GM19238 (cell line): ENCODE measurements around the gene TMCO4.
"Not testable (repeated sequence)": the region's sequence is repeated elsewhere in the genome, so short reads cannot be mapped to it uniquely, and the experiment has no call there.

ENCODE experiments used
- DNase-seq: peaks from one replicate; pipeline ENCODE4 v3.0.0; 2011; ENCODE audit warnings: low spot score; ENCODE audit not compliant: insufficient read length

TMCO4 gene

DNA sequence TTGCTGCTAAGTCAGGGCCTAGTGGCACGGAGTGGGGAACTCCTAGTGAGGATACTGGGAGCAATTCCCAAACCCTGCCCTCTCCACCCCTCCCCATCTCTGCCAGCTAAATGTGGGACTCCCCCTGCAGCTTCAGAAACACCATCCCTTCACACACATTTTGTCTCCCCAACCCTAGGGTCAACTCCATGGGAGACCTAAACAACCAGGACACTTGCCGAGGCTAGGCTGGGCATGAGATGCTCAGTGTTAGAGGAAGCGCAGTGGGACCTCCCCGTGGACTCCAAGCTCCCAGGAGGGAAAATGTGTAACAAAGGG is 13.9 kb upstream of the TMCO4 start:
- DNase-seq: no peak

DNA sequence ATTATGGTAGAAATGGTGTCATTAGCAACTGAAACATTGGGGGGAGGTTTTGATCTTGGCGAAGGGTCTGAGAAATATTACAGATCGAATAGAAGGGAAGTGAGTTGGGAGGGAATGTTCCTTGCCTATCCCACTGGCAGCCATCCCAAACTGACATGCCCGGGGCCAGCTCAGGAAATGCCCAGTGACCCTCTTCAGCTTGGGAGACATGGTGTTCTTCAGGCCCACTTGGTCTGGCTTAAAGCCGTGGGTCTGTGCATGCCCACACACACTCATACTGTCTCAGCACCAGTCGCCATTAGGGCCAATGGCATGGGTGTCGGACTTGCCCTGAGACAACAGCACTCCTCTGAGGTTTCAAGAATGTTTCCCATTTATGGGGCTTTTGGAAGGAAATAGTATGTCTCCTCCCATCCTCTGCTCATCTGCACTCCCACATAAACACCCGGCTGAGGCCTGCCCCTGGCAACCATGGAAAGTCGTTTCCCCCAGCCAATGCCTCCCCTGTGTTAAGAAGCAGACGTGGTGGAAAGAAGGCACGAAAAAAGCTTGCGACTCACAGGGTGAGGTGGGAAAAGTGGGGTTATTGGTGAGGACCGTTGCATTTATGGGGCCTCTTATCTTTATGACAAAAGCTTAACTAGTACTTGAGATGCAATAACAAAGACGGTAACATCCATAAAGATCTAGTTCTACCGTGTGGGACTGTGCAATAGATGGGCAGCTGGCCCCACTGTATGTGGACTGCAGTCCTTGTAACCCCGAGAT is 13.3 kb upstream of the TMCO4 start:
- no peak for DNase-seq

DNA sequence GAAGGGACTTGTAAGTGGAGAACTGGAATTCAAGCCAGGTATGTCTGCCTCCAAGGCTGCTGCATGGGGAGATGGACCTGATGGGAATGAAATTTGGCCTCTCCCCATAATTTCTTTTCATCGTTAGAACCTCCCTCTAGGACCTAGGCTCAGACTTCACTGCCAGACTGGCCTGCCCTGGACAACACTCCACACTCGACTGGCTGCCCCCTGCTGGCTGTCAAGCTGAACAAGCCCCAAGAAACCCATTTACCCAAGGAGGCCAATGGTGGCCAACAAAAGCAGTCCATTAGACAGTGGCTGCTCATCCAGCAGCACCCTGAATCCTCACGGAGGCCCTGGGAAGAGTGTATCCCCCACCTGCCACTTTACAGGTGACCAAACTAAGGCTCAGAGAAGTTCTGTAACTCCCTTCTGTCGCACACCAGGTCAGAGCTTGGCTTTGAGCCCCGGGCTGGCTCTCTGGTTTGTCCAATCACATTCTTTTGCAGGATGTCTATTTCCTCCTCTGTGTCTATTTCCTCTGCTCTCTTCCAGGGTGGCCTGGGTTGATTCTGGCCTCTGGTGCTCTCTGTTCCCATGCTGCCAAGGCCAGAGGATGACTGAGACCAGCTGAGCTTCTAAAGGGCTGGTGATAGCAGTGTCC is 11.6 kb upstream of the TMCO4 start:
- peak; percentile 40 for DNase-seq

GRCh38 chr1:19809044-19809750 is 9.5 kb upstream of the TMCO4 start:
- DNase-seq: no peak

GRCh38 chr1:19808351-19808750 is 8.6 kb upstream of the TMCO4 start:
- DNase-seq: no peak

DNA sequence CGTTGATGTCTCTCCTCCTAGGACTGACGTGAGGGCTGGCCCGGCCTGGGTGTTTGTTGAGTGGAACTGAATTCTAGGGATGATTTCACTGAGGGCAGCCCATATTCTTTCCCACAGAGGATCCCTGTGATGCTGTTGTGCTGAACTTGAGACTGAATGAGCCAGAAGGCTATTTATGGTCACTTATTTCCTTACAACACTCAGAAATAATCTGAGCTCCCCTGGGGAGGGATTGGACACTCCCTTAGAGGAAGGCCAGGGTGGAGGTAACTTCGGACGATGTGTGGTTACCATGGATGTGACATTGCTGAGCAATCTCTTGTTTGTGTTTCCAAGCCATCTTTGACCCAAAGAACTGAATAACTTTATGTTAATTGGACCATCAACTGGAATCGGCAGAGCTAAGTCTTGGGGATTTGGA is 5.1 kb upstream of the TMCO4 start:
- no peak for DNase-seq

- no peak for DNase-seq
Measured at GRCh38 chr1:19802269-19802668, 2.6 kb upstream of the TMCO4 start.

DNA sequence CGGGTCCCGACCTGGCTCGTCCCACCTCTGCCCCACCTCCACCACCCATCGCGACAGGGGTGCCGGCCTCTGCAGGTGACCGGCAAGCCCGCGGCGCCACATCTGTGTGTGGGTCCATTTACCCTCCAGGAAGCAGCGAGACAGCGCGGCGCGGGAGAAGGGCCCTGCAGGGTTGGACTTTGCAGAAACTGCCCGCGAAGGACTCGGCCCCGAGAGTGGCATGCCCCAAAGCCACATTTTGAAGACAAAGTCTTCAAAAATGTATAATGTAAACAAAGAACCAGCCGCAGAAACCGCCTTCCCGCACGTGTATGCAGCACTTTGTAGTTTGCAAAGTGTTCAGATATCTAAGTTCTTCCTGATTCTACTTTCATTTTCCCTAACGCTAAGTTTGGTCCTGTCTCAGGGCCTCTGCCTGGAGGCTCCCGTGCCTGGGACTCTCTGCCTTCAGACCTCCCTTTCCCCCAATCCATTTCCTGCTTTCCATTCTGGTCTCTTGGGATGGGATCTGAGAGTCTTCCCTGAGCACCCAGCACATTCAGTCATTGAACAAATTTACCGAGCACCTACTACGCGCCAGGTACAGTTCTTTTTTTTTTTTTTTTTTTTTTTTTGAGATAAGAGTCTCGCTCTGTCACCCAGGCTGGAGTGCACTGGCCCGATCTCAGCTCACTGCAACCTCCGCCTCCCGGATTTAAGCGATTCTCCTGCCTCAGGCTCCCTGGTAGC is 524 bp upstream of the TMCO4 start:
- DNase-seq: peak; percentile 50

DNA sequence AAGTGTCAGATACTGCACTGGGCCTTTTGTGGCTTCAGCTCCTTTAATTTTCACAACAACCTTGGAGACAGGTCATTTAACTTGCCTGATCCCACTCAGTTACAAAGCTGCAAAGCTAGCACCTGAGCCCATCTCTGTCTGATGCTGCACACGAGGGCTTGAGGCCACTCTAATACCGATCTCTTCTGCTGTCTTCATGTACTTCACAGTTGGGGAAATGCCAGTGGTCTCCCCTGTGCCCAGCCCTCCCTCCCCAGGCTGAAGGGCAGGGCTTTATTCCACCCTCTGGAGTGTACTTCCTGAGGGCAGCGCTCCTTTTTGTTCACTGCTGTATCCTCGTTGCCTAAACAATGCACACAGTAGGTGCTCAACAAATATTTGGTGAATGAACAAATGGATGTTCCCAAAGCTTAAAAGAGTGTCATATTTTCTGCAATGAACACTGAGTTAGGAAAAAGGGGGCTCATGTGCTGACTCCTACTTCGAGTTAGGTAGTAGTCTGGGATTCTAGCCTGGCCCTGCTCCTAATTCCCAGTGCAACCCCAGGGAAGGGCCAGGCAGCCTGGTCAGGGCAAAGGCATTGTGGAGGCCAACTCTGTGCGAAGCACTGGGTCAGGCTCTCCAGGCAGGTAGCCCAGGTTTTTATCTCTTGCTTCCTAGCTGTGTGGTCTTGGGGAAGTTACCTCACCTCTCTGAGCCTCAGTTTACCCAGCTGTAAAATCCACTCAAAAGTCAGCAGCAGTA is 1.1 kb downstream of the TMCO4 start:
- DNase-seq: no peak

DNA sequence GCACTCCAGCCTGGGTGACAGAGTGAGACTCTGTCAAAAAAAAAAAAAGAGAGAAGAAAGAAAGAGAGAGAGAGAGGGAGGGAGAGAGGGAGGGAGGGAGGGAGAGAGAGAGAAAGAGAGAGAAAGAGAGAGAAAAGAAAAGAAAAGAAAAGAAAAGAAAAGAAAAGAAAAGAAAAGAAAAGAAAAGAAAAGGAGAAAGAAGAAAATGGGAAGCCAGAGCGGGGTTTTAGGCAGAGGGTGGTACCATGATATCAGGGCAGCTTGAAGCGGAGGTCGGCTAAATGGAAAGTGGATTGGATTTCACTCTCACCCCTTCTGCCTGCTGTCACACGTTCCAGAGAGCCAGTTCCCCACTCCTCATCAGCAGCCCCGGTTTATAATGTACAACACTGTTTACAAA is 1.9 kb downstream of the TMCO4 start:
- no peak for DNase-seq

- DNase-seq: no peak
Measured at GRCh38 chr1:19794583-19794982, 5.1 kb downstream of the TMCO4 start.

- no peak for DNase-seq
Measured at GRCh38 chr1:19793360-19794046, 6.2 kb downstream of the TMCO4 start.

GRCh38 chr1:19792237-19793002 is 7.3 kb downstream of the TMCO4 start:
- no peak for DNase-seq

GRCh38 chr1:19790061-19790975 is 9.4 kb downstream of the TMCO4 start:
- not testable (repeated sequence) for DNase-seq

- no peak for DNase-seq
Measured at GRCh38 chr1:19786988-19787423, 12.7 kb downstream of the TMCO4 start.

GRCh38 chr1:19785660-19786059 is 14.1 kb downstream of the TMCO4 start:
- no peak for DNase-seq

DNA sequence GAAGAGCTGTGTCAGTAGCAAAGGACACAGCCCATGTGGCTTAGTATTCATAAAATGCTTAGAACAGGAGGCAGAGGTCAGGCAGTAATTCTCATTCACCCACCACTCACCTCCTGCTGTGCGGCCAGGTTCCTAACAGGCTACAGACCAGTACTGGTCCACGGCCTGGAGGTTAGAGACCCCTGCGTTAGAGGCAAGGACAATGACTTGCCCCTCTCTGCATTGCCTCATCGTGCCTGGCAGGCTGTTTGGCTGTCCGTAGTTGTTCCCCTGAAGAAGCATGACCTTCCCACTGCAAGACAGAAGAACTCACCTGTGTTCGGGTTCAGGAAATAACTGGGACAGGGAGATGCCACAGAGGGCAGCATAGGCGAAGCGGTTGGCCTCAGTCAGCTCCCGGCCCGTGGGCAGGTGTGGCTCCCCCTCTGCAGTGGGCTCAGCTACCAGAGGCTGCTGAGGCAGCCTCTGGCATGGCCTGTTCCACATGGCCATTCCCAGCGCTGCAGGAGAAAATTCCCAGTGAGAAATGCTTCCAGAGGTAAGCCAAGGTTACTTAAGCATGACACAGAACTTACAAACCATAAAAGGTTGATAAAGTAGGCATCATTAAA is 19.3 kb downstream of the TMCO4 start:
- no peak for DNase-seq

DNA sequence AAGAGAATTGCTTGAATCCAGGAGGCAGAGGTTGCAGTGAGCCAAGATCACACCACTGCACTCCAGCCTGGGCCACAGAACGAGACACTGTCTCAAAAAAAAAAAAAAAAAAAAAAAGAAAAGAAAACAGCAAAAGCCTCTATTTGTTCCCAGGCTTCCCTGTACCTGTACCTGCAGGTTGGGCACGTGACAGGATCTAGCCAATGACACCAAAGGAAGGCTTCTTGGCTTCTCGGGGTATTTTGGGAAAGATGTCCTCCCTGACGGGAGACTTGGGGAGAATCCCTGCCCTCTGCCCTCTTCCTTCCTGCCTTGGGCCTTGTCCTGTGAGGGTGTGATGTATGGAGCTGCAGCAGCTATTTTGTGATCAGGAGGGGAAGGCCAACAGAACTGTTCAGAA is 22.8 kb downstream of the TMCO4 start:
- no peak for DNase-seq
